IMR-90 (cell line): ENCODE results near the gene ZNF488.

Source experiments
- CEBPB ChIP-seq: IDR thresholded peaks from 2 replicates; pipeline ENCODE4 v1.6.1; 2012; ENCODE audit warnings: low read depth, low read length, improper control_type of control experiment
- MAZ ChIP-seq: IDR thresholded peaks from 2 replicates; pipeline ENCODE4 v1.6.1; 2012; ENCODE audit warnings: low read depth, mild to moderate bottlenecking, low read length, improper control_type of control experiment, moderate library complexity, borderline replicate concordance
- TF ChIP-seq, protein P1 (sequence below): conservative IDR thresholded peaks from 2 replicates; pipeline ENCODE4 v1.5.1; 2012; ENCODE audit warnings: mild to moderate bottlenecking, low read depth, low read length, improper control_type of control experiment

DNA sequence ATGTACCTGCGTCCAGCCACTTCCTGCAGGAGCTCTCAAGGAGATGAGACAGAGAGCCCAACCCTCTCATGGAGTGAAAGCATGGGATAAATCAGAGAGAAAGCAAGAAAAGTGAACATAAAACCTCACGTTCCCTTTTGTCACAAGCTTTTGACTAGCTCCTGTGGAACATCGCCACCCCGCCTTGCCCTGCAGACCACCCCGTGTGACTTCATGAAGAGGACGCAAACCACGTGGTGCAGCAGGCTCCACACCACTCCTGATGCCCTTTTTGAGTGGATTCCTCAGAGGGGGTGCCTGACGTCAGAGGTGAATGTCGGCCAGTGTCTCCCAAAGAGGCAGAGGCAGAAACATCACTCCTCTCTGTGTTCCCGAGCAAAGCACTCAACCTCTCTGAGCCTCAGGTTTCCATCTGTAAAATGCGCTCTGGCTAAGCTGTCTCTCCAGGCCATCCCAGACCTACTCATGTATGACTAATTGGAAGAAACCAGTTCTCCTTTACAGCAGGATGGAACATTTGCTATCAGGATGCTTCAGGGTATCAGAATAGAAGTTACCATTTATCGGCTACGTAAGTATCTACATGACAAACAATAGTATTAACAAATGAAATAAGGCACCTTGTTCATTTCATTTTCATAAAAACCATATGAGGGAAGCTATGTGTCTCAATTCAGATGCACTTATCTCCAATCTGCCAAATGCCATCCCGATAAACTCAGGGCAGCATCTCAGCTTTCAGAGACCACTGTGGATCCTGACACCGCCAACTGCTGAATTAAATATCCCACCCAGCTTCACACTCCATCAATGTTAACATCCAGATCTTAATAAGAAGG lies 5.3 kb downstream of the ZNF488 start:
- no peak for TF ChIP-seq MAZ
- no peak for TF ChIP-seq CEBPB
- TF ChIP-seq, protein P1, sequence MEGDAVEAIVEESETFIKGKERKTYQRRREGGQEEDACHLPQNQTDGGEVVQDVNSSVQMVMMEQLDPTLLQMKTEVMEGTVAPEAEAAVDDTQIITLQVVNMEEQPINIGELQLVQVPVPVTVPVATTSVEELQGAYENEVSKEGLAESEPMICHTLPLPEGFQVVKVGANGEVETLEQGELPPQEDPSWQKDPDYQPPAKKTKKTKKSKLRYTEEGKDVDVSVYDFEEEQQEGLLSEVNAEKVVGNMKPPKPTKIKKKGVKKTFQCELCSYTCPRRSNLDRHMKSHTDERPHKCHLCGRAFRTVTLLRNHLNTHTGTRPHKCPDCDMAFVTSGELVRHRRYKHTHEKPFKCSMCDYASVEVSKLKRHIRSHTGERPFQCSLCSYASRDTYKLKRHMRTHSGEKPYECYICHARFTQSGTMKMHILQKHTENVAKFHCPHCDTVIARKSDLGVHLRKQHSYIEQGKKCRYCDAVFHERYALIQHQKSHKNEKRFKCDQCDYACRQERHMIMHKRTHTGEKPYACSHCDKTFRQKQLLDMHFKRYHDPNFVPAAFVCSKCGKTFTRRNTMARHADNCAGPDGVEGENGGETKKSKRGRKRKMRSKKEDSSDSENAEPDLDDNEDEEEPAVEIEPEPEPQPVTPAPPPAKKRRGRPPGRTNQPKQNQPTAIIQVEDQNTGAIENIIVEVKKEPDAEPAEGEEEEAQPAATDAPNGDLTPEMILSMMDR = no peak
